Stimulated activated CD8-positive, alpha-beta memory T cell treated with anti-CD3 and anti-CD28 coated beads, Interleukin-12 subunit alpha, Interleukin-12 subunit beta, amount 100 ng/mL, for 24 hours (primary cell): ENCODE results near the gene KRTAP5-6.

ENCODE experiments used
- DNase-seq: peaks from one replicate; pipeline ENCODE4 v3.0.0-alpha.2; 2020; ENCODE audit errors: extremely low read depth

The KRTAP5-6 gene

DNA sequence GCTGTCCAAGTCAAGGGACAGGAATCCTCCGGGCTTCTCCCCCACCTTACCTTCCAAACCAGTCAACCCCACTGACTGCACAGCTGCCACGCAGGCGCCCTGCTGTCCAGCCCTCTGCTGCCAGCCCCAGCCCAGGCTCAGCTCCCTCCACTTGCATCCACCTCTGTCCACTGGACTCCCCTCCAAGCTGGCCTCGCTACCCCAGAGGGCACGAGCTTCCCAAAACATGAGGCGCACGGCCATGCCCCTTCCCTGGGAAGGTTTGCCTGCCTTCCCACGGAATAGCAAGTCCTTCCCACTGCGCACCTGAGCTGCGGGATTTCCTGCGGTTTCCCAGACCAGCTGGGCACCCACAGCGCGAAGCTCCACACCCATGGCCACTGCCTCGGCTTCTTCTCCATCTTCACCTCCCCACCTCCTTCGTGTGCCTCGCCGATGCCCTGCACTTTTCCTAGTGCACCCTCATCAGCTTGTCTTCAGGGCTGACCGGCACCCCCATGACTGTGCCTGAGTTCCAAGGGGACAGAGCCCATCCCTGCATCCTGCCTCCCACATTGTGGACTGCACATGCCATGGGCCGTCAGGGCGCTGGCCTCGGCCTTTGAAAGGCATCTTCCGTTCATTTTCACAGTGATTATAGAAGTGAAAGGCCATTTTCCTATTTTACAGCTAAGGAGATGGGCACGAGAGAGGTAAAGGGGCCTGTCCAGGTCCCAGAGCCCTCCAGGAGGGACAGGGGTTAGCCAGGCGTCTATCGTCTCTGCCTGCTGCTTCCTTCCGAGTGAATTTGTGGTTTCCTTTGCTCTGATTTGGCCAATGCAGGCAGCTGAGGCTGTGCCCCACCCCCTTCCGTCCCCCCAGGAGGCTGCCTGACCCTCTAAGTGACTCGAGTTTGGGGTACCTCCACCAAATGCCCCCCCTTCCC is 37.0 kb downstream of the KRTAP5-6 start:
- no peak for DNase-seq

DNA sequence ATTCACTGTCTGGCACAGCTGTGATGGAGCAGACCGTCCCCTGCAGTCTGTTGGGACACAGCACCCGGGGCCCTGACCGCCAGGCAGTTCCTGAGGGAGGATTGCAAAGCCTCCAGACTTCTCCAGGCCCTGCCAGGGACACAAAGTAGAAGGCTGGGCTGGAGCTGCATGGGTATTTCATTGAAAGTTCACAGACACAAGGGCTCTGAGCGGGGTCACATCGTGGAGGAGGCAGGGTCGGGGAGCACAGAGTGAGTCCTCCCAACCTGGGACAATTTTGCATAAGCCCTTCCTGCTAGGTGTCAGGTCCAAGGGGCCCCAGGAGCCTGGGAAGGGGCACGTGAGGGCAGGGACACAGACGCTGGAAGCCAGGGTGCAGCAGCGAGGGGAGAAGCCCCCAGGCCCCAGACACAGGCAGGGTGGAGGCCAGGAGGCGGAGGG is 37.7 kb downstream of the KRTAP5-6 start:
- DNase-seq, result no peak

DNA sequence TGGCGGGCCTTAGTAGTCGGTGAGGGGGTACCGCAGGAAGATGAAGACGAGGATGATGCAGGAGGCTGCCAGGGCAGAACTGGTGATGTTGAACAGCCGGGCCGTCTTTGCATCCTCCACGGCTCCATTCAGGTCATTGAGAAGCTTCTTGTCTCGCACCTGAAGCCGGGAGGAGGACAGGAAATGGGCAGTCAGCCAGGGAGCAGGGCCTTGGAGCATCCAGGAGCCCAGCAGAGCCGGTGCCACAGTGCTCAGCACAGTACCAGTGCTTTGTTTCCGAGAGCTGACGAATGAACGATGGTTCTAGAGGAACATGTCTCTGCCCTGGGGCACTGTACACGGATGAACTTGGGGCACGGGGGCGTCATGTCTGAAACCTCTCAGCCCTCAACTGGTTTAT is 38.3 kb downstream of the KRTAP5-6 start:
- no peak for DNase-seq

DNA sequence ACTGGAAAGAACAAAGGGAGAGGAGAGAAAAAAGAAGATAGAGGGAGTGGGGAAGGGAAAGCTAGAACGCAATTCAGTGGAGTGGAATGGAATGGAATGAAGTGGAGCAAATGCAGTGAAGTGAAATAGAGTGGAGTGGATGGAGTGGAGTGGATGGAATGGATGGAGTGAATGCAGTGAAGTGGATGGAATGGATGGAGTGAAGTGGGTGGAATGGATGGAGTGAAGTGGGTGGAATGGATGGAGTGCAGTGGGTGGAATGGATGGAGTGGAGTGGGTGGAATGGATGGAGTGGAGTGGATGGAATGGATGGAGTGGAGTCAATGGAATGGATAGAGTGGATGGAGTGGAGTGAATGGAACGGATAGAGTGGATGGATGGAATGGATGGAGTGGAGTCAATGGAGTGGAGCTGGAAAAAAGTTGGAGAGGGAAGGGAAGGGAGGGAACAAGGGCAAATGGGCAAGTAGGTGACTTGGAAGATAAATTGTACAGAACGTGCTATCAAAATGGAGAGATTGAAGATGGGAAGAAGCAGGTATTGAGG is 39.5 kb downstream of the KRTAP5-6 start:
- DNase-seq, result no peak

DNA sequence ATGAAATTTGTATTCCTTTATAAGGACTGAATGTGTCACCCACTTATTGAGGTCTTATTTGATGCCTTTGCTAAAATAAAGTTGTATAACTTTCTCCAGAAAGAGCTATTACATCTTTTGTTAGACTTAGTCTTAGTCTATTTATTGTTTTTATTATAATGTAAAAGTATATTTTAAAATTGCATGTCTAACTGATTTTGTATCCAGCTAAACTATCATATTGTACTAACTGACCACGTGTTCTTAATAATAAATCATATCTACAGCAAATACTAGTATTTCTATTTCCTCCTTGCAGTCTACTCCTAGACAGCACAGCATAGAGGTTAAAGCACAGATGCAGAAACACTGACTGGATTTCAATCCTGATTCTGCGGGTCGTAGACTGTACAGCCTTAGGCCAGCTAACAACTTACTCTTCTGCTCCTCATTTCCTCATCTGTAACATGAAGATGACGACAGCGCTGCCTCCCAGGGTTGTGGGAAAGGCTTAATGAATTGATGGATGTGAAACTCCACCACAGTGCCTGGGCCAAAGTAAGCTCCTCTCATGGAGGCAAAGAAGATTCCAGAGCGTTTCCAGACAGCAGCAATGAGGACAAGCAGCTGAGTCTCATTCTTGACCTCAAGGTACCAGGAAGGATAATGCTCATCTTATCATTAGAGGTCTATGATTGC is 40.2 kb downstream of the KRTAP5-6 start:
- no peak for DNase-seq

DNA sequence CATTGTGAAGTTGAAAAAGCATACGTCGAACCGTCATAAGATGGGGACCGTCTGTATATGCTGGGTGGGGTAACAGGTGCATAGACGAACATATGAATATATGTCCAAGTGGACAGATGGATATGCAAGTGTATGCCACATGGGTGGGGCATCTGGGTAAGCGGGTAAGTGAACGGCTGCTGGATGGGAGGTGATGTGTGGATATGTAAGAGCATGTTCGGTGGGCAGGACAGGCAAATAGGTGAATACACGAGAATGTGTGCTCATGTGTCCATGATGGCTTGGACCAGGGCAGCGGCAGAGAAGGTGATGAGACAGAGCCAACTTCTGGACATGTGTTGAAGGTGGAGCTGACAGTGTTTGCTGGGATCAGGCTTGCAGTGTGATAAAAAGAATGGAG is 41.4 kb downstream of the KRTAP5-6 start:
- no peak for DNase-seq

DNA sequence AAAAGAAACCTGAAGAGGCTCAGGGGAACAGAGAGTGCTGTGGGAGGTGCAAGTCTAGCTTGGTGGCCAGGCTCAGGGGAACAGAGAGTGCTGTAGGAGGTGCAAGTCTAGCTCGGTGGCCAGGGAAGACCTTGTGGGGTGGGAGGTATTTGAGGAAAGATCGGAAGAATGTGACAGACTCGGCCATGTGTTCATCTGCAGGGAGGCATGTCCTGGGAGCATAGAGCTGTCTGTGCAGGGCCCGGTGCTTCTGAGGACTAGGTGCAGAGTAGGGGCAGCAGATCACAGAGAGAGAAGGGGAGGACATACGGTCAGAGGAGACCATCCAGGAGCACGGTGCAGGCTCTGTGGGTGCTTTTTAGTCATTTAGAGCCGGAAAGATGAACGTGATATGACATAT is 42.6 kb downstream of the KRTAP5-6 start:
- no peak for DNase-seq

DNA sequence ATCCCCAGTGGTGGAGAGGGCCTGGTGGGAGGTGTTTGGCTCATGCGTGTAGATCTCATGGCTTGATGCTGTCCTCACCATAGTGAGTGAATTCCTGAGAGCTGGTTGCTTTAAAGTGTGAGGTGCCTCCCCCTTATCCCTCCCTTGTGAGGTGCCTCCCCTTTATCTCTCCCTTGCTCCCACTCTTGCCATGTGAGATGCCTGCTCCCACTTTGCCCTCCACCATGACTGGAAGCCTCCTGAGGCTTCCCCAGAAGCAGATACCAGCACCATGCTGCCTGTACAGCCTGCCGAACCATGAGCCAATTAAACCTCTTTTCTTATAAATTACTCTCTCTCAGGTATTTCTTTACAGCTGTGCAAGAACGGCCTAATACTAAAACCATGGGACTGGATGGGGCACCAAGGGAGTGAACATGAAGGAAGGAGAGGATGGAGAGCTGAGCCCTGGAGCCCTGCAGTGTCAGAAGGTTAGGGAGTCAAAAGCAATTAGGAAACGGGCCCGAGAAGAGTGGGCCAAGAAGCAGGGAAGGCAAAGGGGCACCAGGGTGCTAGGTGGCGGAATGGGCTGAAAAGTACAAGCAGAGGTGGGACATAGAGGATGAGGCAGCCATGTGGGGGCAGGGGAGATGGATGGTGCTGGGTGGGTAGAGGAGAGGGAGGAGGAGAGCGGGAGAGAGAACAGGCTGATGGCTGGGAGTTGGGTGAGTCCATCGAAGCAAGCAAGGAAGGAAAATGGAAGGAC is 44.0 kb downstream of the KRTAP5-6 start:
- no peak for DNase-seq

DNA sequence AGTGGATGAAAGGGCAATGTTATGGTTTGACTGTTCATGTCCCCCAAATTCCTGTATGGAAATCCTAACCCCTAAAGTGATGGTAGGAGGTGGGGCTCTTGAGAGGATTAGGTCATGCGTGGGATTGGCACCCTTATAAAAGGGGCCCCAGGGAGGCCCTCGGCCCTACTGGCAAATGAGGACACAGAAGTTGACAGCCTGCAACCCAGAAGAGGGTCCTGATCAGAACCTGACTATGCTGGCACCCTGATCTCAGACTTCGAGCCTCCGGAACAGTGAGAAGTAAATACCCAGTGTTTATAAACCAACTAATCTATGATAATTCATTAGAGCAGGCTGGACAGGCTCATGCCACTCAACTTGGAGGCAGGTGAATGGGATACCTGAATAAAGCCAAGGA is 44.7 kb downstream of the KRTAP5-6 start:
- DNase-seq, result no peak

DNA sequence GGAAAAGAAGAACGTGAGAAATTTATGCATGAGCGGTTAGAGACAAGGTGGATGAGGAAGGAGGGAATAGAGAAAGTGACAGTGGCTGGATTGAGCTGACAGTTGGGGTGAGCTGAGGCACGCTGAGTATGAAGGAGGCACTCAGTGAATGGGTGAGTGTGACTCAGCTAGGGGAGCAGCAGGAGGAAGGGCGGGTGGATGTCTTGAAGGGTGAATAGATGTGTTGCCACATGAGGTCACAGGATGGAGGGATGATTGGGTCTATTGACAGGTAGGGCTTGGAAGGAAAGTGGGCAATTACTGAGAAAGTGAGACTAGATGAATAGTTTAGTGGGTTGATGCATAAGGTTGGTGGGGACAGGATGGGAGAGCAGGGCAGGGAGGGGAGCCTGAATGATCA is 45.4 kb downstream of the KRTAP5-6 start:
- no peak for DNase-seq

DNA sequence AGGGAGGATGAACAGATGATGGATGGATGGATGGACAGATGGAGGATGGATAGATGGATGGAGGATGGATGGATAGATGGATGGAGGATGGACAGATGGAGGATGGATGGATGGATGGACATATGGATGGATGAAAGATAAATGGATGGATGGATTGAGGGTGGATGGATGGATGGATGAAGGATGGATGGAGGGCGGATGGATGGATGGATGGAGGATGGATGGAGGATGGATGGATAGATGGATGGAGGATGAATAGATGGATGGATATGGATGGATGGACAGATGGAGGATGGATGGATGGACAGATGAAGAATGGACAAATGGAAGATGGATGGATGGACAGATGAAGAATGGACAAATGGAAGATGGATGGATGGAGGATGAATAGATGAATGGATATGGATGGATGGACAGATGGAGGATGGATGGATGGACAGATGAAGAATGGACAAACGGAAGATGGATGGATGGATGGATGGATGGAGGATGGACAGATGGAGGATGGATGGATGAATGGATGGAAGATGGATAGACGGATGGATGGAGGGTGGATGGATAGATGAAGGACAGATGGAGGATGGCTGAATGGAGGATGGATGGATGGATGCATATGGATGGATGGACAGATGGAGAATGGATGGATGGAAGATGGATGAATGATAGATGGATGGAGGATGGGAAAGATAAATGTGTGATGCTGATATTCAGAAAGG is 46.0 kb downstream of the KRTAP5-6 start:
- no peak for DNase-seq

DNA sequence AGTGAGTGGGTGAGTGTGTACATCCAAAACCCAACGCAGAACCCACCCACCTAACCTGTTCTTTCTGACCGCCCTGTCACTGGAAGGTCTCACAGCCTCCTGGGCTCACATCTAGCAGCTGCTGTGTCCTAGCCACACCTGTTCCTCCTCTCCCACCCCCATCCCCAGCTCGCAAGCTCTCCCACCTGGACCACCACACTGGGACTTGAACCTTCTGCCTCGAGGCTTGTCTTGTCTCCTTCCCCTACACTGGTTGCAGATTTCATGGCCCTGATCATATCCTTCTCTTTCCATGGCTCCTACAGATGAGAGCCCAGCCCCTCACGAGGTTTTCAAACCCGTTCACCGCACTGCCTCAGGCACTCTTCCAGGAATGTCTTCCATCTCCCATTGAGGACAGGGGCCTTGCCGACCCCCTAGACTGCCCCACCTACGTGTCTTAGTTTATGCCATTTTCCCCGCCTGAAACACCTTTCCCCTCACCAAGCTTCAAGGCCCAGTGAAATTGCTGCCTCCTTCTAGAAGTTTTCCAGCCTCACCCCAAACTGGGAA is 46.7 kb downstream of the KRTAP5-6 start:
- DNase-seq, result no peak

DNA sequence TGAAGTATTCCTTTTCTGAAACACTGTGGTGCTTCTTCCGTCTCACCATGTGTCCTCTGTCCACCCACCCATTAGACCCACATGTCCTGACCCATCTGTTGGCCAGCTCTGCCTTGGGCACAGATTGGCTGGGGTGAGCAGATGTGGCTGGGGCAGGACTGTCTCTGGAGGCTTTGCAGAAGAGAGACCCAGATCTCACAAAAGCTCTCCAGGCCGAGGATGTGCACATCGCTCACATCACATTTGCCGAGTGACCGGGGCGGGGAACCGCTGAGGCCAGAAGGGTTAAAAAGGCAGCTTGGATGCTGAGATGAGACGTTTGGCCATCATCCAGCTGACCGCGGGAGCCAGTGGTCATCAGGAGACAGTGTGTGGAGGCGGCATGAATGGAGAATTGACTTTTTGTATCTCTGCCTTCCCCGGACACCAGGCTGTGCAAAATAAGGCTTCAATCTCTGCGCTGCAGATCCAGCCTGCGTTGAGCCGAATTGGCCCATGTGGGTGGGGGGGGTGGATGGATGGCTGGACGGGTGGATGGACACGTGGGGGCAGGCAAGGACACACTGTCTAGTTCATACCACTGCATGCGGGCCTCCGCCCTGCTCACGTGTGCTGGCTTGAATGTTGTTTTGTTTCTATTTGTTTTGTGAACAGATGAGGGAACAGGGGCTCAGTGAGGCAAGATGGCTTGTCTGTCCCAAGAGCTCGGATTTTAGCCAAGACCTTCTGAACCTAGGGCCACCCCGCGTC is 47.3 kb downstream of the KRTAP5-6 start:
- no peak for DNase-seq

DNA sequence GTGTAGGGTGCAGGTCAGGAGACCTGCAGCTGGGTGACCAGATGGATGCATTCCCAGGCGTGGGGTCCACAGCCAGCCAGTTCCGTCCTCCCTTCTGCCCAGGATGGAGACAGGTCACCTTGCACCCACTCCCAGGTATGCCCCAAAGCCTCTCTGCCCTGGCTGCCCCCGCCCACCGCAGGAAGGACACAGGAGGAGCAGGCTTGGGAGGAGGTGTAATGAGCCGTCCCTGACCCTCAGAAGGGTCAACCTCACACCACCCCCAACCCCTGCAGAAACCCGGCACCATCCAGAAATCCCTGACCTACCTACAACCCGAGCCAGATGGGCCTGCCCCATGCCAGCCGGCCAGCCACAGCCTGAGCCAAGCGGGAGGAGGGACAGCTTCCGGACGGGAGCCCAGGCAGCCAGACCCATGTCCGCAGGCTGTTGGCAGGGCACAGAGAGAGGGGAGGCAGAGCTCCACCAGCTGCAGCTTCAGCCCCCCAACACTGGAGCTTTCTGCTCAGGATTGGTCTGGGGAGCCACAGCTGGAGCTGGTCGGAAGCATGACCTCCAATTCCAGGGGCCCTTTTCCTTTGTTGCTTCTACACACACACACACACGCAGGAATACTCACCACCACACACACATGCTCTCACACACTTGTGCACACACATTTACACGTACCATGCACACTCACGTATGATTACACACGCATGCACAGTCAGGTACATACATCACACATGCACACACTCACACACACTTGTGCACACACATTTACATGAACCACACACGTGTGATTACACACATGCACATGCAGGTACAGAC is 48.1 kb downstream of the KRTAP5-6 start:
- DNase-seq, result no peak

DNA sequence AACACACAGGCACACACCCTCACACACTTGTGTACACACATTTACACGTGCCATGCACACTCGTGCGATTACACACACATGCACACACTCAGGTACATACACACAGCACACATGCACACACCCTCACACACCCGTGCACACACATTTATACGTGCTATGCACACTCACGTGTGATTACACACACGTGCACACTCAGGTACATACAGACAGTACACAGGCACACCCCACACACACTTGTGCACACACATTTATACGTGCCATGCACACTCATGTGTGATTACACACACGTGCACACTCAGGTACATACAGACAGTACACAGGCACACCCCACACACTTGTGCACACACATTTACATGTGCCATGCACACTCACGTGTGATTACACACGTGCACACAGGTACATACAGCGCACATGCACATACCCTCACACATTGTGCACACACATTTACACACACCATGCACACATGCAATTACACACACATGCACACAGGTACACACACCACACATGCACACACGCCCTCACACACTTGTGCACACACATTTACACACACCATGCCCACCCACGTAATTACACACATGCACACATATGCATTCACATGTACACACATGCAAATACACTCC is 48.8 kb downstream of the KRTAP5-6 start:
- DNase-seq, result no peak

DNA sequence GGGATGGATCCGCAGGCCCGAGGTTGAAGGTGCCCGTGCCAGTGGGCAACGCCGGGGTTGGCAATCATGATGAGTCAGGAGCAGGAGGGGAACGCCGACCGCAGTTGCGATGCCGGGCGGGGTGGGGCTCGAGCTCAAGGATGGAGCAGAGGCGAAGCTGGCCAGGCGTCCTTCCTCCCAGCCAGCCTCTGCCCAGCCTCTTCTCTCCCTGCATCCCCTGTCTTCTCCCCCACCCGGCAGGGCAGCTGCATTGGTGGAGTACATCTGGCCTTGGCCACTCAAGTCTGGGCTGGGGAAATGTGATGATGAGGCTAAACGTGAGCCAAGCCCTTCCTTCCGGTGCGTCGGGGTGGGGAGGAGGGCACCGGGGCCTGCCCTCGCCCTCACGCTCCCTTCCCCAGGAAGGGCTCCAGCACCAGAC is 49.5 kb downstream of the KRTAP5-6 start:
- DNase-seq, result no peak

DNA sequence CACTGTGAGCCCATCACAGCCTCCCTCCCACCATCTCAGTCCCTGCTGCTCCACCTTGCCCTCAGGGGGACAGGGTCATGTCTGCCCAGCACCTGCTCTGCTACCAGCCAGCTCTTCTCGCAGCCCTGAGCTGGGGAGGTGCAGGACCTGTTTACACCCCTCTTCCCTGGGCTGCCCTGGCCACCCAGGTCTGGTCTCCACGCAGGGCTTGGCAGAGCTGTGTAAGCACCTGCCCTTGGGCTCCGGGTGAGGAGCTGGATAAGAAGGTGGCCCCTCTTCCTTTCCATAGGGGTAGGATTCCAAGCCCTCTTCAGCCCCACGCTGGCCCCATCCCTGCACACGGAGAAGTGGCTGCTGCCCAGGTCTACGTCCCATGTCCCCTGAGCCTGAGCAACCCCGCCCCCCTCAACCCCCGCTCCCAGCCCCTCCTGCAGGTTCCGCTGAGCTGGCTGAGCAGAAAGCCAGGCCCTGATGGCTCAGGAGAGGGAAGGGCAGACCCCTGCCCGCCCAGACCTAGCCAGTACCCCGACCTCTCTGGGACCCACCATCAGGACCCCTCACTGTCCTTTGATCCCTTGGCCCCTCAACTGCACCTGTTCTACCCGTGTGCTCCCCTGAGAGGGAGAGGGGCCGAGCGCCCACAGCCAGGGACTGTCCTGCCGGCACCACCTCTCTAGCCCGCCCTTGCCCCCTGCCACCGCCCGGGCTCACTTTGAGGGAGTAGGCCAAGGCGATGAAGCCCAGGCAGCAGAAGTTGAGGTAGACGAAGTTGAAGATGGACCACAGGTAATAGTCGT is 50.2 kb downstream of the KRTAP5-6 start:
- DNase-seq, result no peak
